SK-N-SH (cell line): ENCODE results near the gene RAB6B. TPM values are rescaled to one million over a fixed set of nuclear protein-coding genes. Genes with fewer than 3 reads are reported as not detected.

Source experiments
- CTCF ChIA-PET: fragments of 300-600, 350-600 bp; formaldehyde crosslinking; extraction: SDS; loops from one replicate; lab custom pipeline; 2021; lab: Yijun Ruan, JAX
- POLR2A ChIA-PET: fragments of 350-600 bp; sonication (Branson Sonifier 250); formaldehyde crosslinking; extraction: SDS; loops from one replicate; lab custom pipeline; 2020; ENCODE audit warnings: antibody characterized with exemption, inconsistent platforms; lab: Yijun Ruan, JAX
- DNase-seq: peaks from one replicate; pipeline ENCODE4 v3.0.0; 2012
- H2AFZ ChIP-seq: fragments of 200-600 bp; sonication (generic); 2 replicates; pipeline ENCODE4 v1.8.1; 2016; ENCODE audit warnings: antibody characterized with exemption, mild to moderate bottlenecking, low read depth
- H3F3A ChIP-seq: fragments of 200-600 bp; sonication (generic); replicated peaks from 2 replicates; pipeline ENCODE3; 2016; ENCODE audit warnings: antibody characterized with exemption, mild to moderate bottlenecking; ENCODE audit not compliant: insufficient read depth
- H3K27ac ChIP-seq, 2 experiments: fragments of 200-500 bp in 1 of 2; fragments of 200-600 bp in 1 of 2; sonication (Bioruptor generic) in 1 of 2; sonication (generic), shearing (Covaris generic) in 1 of 2; 2 replicates each; pipeline versions ENCODE4 v1.5.1 to v1.6.1; 2014 to 2016; ENCODE audit warnings: low read depth in 2 of 2, inconsistent platforms in 1 of 2, low read length in 1 of 2, mild to moderate bottlenecking in 1 of 2, mixed read lengths in 1 of 2
- H3K27me3 ChIP-seq: fragments of 200-600 bp; sonication (generic), shearing (Covaris generic); 2 replicates; pipeline ENCODE4 v1.6.1; 2016; ENCODE audit warnings: mixed run types; ENCODE audit not compliant: insufficient read depth
- H3K36me3 ChIP-seq, 2 experiments: fragments of 200-500 bp in 1 of 2; fragments of 200-600 bp in 1 of 2; sonication (Bioruptor generic) in 1 of 2; sonication (generic) in 1 of 2; replicated peaks in 1 of 2; 2 replicates each; pipeline versions ENCODE3 to v1.5.1; 2014 to 2016; ENCODE audit warnings: low read length in 1 of 2, mild to moderate bottlenecking in 1 of 2; ENCODE audit not compliant: insufficient read depth in 2 of 2, control insufficient read depth in 1 of 2
- H3K4me1 ChIP-seq, 2 experiments: fragments of 200-500 bp in 1 of 2; fragments of 200-600 bp in 1 of 2; sonication (Bioruptor generic) in 1 of 2; sonication (generic), shearing (Covaris generic) in 1 of 2; 2 replicates each; pipeline versions ENCODE4 v1.5.1 to v1.6.1; 2014 to 2016; ENCODE audit warnings: low read depth in 1 of 2, low read length in 1 of 2, mixed run types in 1 of 2; ENCODE audit not compliant: insufficient read depth in 2 of 2, control insufficient read depth in 1 of 2
- H3K4me2 ChIP-seq: fragments of 200-600 bp; sonication (generic), shearing (Covaris generic); 2 replicates; pipeline ENCODE4 v1.6.1; 2017; ENCODE audit warnings: mixed run types
- H3K4me3 ChIP-seq, 2 experiments: fragments of 200-500 bp in 1 of 2; fragments of 200-600 bp in 1 of 2; sonication (Bioruptor generic) in 1 of 2; sonication (generic), shearing (Covaris generic) in 1 of 2; 2 replicates each; pipeline versions ENCODE4 v1.5.1 to v1.8.1; 2014 to 2016; ENCODE audit warnings: low read depth in 2 of 2, inconsistent platforms in 1 of 2, low read length in 1 of 2, mild to moderate bottlenecking in 1 of 2, mixed read lengths in 1 of 2, moderate library complexity in 1 of 2
- H3K79me2 ChIP-seq: fragments of 200-600 bp; sonication (generic); 2 replicates; pipeline ENCODE4 v1.8.1; 2017; ENCODE audit warnings: mild to moderate bottlenecking; ENCODE audit not compliant: insufficient read depth
- H3K9ac ChIP-seq: fragments of 200-600 bp; sonication (generic); 2 replicates; pipeline ENCODE4 v1.6.1; 2017; ENCODE audit warnings: mixed run types
- H3K9me2 ChIP-seq: fragments of 200-600 bp; sonication (generic); 2 replicates; pipeline ENCODE4 v1.6.1; 2017; ENCODE audit warnings: mixed run types
- H3K9me3 ChIP-seq: fragments of 200-600 bp; sonication (generic); 2 replicates; pipeline ENCODE4 v1.6.1; 2017; ENCODE audit warnings: mixed run types, mild to moderate bottlenecking, moderate library complexity
- H4K20me1 ChIP-seq: fragments of 200-600 bp; sonication (generic); 2 replicates; pipeline ENCODE4 v1.6.1; 2017; ENCODE audit warnings: mild to moderate bottlenecking, mixed run types; ENCODE audit not compliant: insufficient read depth
- CHD2 ChIP-seq: fragments of 150-350 bp; IDR thresholded peaks from 2 replicates; pipeline ENCODE4 v1.6.1; 2018; ENCODE audit warnings: low read length; ENCODE audit not compliant: partially characterized antibody
- CTCF ChIP-seq: fragments of 200-600 bp; sonication (generic); IDR thresholded peaks from 2 replicates; pipeline ENCODE4 v1.6.1; 2017; ENCODE audit warnings: antibody characterized with exemption, mild to moderate bottlenecking, moderate library complexity
- EP300 ChIP-seq, 2 experiments: IDR thresholded peaks; 2 replicates each; pipeline versions ENCODE4 v1.4.0 to v1.6.1; 2012; ENCODE audit warnings: borderline replicate concordance in 1 of 2, low read depth in 1 of 2, low read length in 1 of 2
- EZH2phosphoT487 ChIP-seq: fragments of 200-600 bp; sonication (generic); IDR thresholded peaks from 2 replicates; pipeline ENCODE4 v1.6.1; 2017; ENCODE audit warnings: low read depth, mixed run types, mild to moderate bottlenecking, antibody characterized with exemption, moderate library complexity, borderline replicate concordance
- FOSL2 ChIP-seq: IDR thresholded peaks from 2 replicates; pipeline ENCODE4 v1.4.0; 2012; ENCODE audit warnings: low read depth, mild to moderate bottlenecking, moderate library complexity, borderline replicate concordance
- FOXJ3 ChIP-seq: sonication (generic); formaldehyde crosslinking; IDR thresholded peaks from 2 replicates; pipeline ENCODE4 v1.5.1; 2020; ENCODE audit warnings: mild to moderate bottlenecking, missing genetic modification reagents
- FOXM1 ChIP-seq: IDR thresholded peaks from 2 replicates; pipeline ENCODE4 v1.4.0; 2012; ENCODE audit warnings: low read depth, mild to moderate bottlenecking
- GABPA ChIP-seq: IDR thresholded peaks from 2 replicates; pipeline ENCODE4 v1.4.0; 2012; ENCODE audit warnings: low read depth, mild to moderate bottlenecking
- GATA2 ChIP-seq: sonication (generic); formaldehyde crosslinking; IDR thresholded peaks from 2 replicates; pipeline ENCODE4 v1.5.0; 2020; ENCODE audit warnings: mild to moderate bottlenecking, missing genetic modification reagents
- JUND ChIP-seq: IDR thresholded peaks from 2 replicates; pipeline ENCODE4 v1.4.0; 2012
- MEF2A ChIP-seq: IDR thresholded peaks from 2 replicates; pipeline ENCODE4 v1.4.0; 2012; ENCODE audit warnings: low read depth, borderline replicate concordance
- NRF1 ChIP-seq: IDR thresholded peaks from 2 replicates; pipeline ENCODE4 v1.6.1; 2012; ENCODE audit warnings: low read depth, mild to moderate bottlenecking, low read length
- POLR2AphosphoS5 ChIP-seq: IDR thresholded peaks from 2 replicates; pipeline ENCODE4 v1.6.1; 2012; ENCODE audit warnings: low read depth, low read length
- RAD21 ChIP-seq: IDR thresholded peaks from 2 replicates; pipeline ENCODE4 v1.6.1; 2012; ENCODE audit warnings: mild to moderate bottlenecking, low read length
- RFX5 ChIP-seq: IDR thresholded peaks from 2 replicates; pipeline ENCODE4 v1.6.1; 2012; ENCODE audit warnings: mild to moderate bottlenecking, improper control_type of control experiment, low read length
- RXRA ChIP-seq: IDR thresholded peaks from 2 replicates; pipeline ENCODE4 v1.4.0; 2012; ENCODE audit warnings: low read depth, mild to moderate bottlenecking, borderline replicate concordance
- TAF1 ChIP-seq: IDR thresholded peaks from 2 replicates; pipeline ENCODE4 v1.6.1; 2012; ENCODE audit warnings: low read depth, mild to moderate bottlenecking, low read length, moderate library complexity, borderline replicate concordance
- TEAD4 ChIP-seq: IDR thresholded peaks from 2 replicates; pipeline ENCODE4 v1.4.0; 2012; ENCODE audit warnings: mild to moderate bottlenecking, borderline replicate concordance; ENCODE audit not compliant: insufficient read depth
- USF2 ChIP-seq: fragments of 150-350 bp; IDR thresholded peaks from 2 replicates; pipeline ENCODE4 v1.6.1; 2017; ENCODE audit warnings: antibody characterized with exemption, low read length, low read depth, borderline replicate concordance
- YY1 ChIP-seq: IDR thresholded peaks from 2 replicates; pipeline ENCODE4 v1.4.0; 2012; ENCODE audit warnings: low read depth, mild to moderate bottlenecking
- WGBS: methylation state at CpG from one replicate; pipeline ENCODE4 v1.1.6; 2017; ENCODE audit warnings: low lambda C conversion rate; 5-methylcytosine and 5-hydroxymethylcytosine counted together
- polyA plus RNA-seq, 3 experiments: library from polyadenylated mRNA; depleted of rRNA; stranded (reverse); fragments of >200 nt; gene quantifications; 2 replicates each; pipeline ENCODE4 v1.2.3, GENCODE V29; 2012

The RAB6B gene
- polyA plus RNA-seq, 1 of the 3 experiments (the other 2 are of a cell fraction): 9.3 TPM

GRCh38 chr3:133857767-133858166 lies 37.9 kb downstream of the RAB6B start:
- no peak for DNase-seq
- Histone ChIP-seq H3K9me3 (no peaks in the 10 kb centered on the region), H3K79me2 (no peaks in the 10 kb centered on the region), H3K27me3 (no peaks in the 10 kb centered on the region), H2AFZ (no peak overlapping the region), H3K4me1 (peaks cover 0 to 4% of the 10 kb centered on the region in 2 experiments; a peak in 1 of 4 replicates), H3K9ac (no peak overlapping the region), H3K27ac (no peak overlapping the region), H3F3A (no peaks in the 10 kb centered on the region), H3K9me2 (no peaks in the 10 kb centered on the region), H3K4me3 (no peak overlapping the region), H3K4me2 (no peak overlapping the region), H4K20me1 (no peaks in the 10 kb centered on the region), H3K36me3 (no peaks in the 10 kb centered on the region)
- ChIA-PET CTCF (no interaction called here), POLR2A (no interaction called here)
- WGBS: 90% methylated on average over 8 of the region's 8 CpGs
- TF ChIP-seq EP300 (IDR thresholded peaks at IDR 0.05; ENCODE audit: borderline replicate concordance in 1 of 2, low read depth in 1 of 2, low read length in 1 of 2) (no peak), RAD21 (no peak), TAF1 (no peak), USF2 (no peak), JUND (no peak), GATA2 (CRISPR knock-in tag) (no peak), GABPA (no peak)

- Histone ChIP-seq H3K27me3 (no peaks in the 10 kb centered on the region), H3K4me3 (no peak overlapping the region), H2AFZ (no peak overlapping the region), H3K4me2 (no peak overlapping the region), H3K27ac (no peak overlapping the region), H3K9me2 (no peaks in the 10 kb centered on the region)
- no peak for DNase-seq
- TF ChIP-seq FOXM1: no peak
- TF ChIP-seq RFX5: no peak
- TF ChIP-seq FOXJ3 (CRISPR knock-in tag): no peak
- no peak for TF ChIP-seq YY1
- no peak for TF ChIP-seq RXRA
- TF ChIP-seq, all 33 proteins: peak for 0
- H3K9ac ChIP-seq: no peak overlapping the region
- H3K79me2 ChIP-seq: no peaks in the 10 kb centered on the region
- H3K4me1 ChIP-seq: peaks cover 0 to 4% of the 10 kb centered on the region in 2 experiments; a peak in 1 of 4 replicates
- CTCF ChIA-PET: interaction anchor here (1.0 kb wide), 1 partner anchor 356 kb away, joined by 3 read pairs; no protein-coding TSS in a partner anchor
- no peaks in the 10 kb centered on the region for H3F3A ChIP-seq
- no peaks in the 10 kb centered on the region for H4K20me1 ChIP-seq
- WGBS: 42% methylated on average over 2 of the region's 2 CpGs
- H3K36me3 ChIP-seq: no peaks in the 10 kb centered on the region
- no peaks in the 10 kb centered on the region for H3K9me3 ChIP-seq
- POLR2A ChIA-PET: no interaction called here
Observed at GRCh38 chr3:133856316-133856715, 39.4 kb downstream of the RAB6B start.

GRCh38 chr3:133855772-133856171 lies 39.9 kb downstream of the RAB6B start:
- no peaks in the 10 kb centered on the region for H3F3A ChIP-seq
- peaks cover 0 to 4% of the 10 kb centered on the region in 2 experiments; a peak in 1 of 4 replicates for H3K4me1 ChIP-seq
- ChIA-PET CTCF (interaction anchor here (0.7 to 1.5 kb wide), 3 partner anchors 75 to 357 kb away, joined by 3 to 4 read pairs (median 3); no protein-coding TSS in a partner anchor), POLR2A (no interaction called here)
- no peak overlapping the region for H3K4me3 ChIP-seq
- no peaks in the 10 kb centered on the region for H3K36me3 ChIP-seq
- H3K27me3 ChIP-seq: no peaks in the 10 kb centered on the region
- H2AFZ ChIP-seq: no peak overlapping the region
- H3K79me2 ChIP-seq: no peaks in the 10 kb centered on the region
- no peaks in the 10 kb centered on the region for H3K9me3 ChIP-seq
- no peak for DNase-seq
- H4K20me1 ChIP-seq: no peaks in the 10 kb centered on the region
- no peak overlapping the region for H3K27ac ChIP-seq
- no peak overlapping the region for H3K9ac ChIP-seq
- H3K9me2 ChIP-seq: no peaks in the 10 kb centered on the region
- 75% methylated on average over 6 of the region's 6 CpGs for WGBS
- H3K4me2 ChIP-seq: no peak overlapping the region
- TF ChIP-seq GATA2 (CRISPR knock-in tag) (no peak), YY1 (no peak), MEF2A (no peak), TEAD4 (no peak), EP300 (IDR thresholded peaks at IDR 0.05; ENCODE audit: borderline replicate concordance in 1 of 2, low read depth in 1 of 2, low read length in 1 of 2) (no peak), NRF1 (no peak), CHD2 (no peak), POLR2AphosphoS5 (no peak), FOSL2 (no peak), TAF1 (no peak), FOXJ3 (CRISPR knock-in tag) (no peak), CTCF (no peak), EZH2phosphoT487 (no peak), GABPA (no peak)
